Mesothelial cell of epicardium (in vitro differentiated cells): Measurements from ENCODE around the gene CCBE1. TPM values are rescaled to one million over a fixed set of nuclear protein-coding genes. Genes with fewer than 3 reads are reported as not detected.

Experiments
- DNase-seq, 2 experiments: peaks; one replicate each; pipeline ENCODE4 v3.0.0; 2021; ENCODE audit warnings: low spot score in 2 of 2; ENCODE audit not compliant: unreplicated experiment in 2 of 2
- H3K27ac Mint-ChIP-seq: 2 replicates; pipeline ENCODE4 v1.8.0; 2021; ENCODE audit warnings: mixed read lengths
- H3K27me3 Mint-ChIP-seq: 2 replicates; pipeline ENCODE4 v1.8.0; 2021; ENCODE audit warnings: low read depth, mixed read lengths
- H3K36me3 Mint-ChIP-seq: 2 replicates; pipeline ENCODE4 v1.8.0; 2021; ENCODE audit warnings: mixed read lengths
- H3K4me1 Mint-ChIP-seq: 2 replicates; pipeline ENCODE4 v1.8.0; 2021; ENCODE audit warnings: mixed read lengths
- H3K4me3 Mint-ChIP-seq: 2 replicates; pipeline ENCODE4 v1.8.0; 2021; ENCODE audit warnings: mild to moderate bottlenecking, moderate library complexity, mixed read lengths
- H3K9me3 Mint-ChIP-seq: 2 replicates; pipeline ENCODE4 v1.8.0; 2021; ENCODE audit warnings: mixed read lengths
- CTCF ChIP-seq: fragments of 200-600 bp; sonication (generic); IDR thresholded peaks from one replicate; pipeline ENCODE4 v1.5.0; 2021; ENCODE audit warnings: antibody characterized with exemption; ENCODE audit not compliant: unreplicated experiment
- total RNA-seq: library from RNA; stranded (reverse); gene quantifications from 3 replicates; pipeline ENCODE4 v1.2.1, GENCODE V29; 2021

The CCBE1 gene
- total RNA-seq, 1 donor from 2014 or later: 71.1 TPM

GRCh38 chr18:59684777-59685176 is 12.4 kb downstream of the CCBE1 start:
- no peak overlapping the region for H3K4me3 Mint-ChIP-seq
- H3K27me3 Mint-ChIP-seq: peaks cover 41% of the 10 kb centered on the region
- H3K9me3 Mint-ChIP-seq: no peaks in the 10 kb centered on the region
- H3K36me3 Mint-ChIP-seq: no peaks in the 10 kb centered on the region
- H3K4me1 Mint-ChIP-seq: peaks cover 14% of the 10 kb centered on the region
- TF ChIP-seq CTCF: no peak
- DNase-seq: no peak
- no peak overlapping the region for H3K27ac Mint-ChIP-seq

GRCh38 chr18:59681521-59682004 is 15.7 kb downstream of the CCBE1 start:
- Mint-ChIP-seq H3K27ac (no peak overlapping the region), H3K27me3 (peaks cover 26% of the 10 kb centered on the region)
- DNase-seq: no peak

GRCh38 chr18:59681051-59681450 is 16.2 kb downstream of the CCBE1 start:
- no peak for DNase-seq
- Mint-ChIP-seq H3K27me3 (peaks cover 21% of the 10 kb centered on the region), H3K36me3 (no peaks in the 10 kb centered on the region), H3K4me3 (no peak overlapping the region), H3K4me1 (peaks cover 14% of the 10 kb centered on the region), H3K9me3 (no peaks in the 10 kb centered on the region), H3K27ac (peak overlapping the region; percentile 44)
- TF ChIP-seq CTCF: no peak

More at GRCh38 chr18:59681521-59682004, 15.7 kb downstream of the CCBE1 start:
- Mint-ChIP-seq H3K36me3 (no peaks in the 10 kb centered on the region), H3K4me1 (peaks cover 14% of the 10 kb centered on the region), H3K9me3 (no peaks in the 10 kb centered on the region), H3K4me3 (no peak overlapping the region)
- no peak for TF ChIP-seq CTCF

GRCh38 chr18:59675346-59675745 is 21.9 kb downstream of the CCBE1 start:
- Mint-ChIP-seq H3K36me3 (peaks cover 5% of the 10 kb centered on the region), H3K4me1 (peaks cover 11% of the 10 kb centered on the region), H3K27ac (no peak overlapping the region), H3K27me3 (peaks cover 3% of the 10 kb centered on the region), H3K9me3 (no peaks in the 10 kb centered on the region), H3K4me3 (no peak overlapping the region)
- TF ChIP-seq CTCF: no peak
- DNase-seq: no peak

- no peaks in the 10 kb centered on the region for H3K9me3 Mint-ChIP-seq
- H3K27me3 Mint-ChIP-seq: peaks cover 3% of the 10 kb centered on the region
- H3K4me3 Mint-ChIP-seq: no peak overlapping the region
- H3K27ac Mint-ChIP-seq: no peak overlapping the region
- TF ChIP-seq CTCF: no peak
- peaks cover 5% of the 10 kb centered on the region for H3K36me3 Mint-ChIP-seq
- H3K4me1 Mint-ChIP-seq: peaks cover 11% of the 10 kb centered on the region
- DNase-seq: no peak
Observed at GRCh38 chr18:59674903-59675270, 22.3 kb downstream of the CCBE1 start.
